ENCODE results near the gene SETD4. TPM values are rescaled to one million over a fixed set of nuclear protein-coding genes. Genes with fewer than 3 reads are reported as not detected.

The SETD4 gene
- total and polyA plus RNA-seq, 2 of the 4 experiments (the other 2 are of a cell fraction) = 9.5 to 11.4 TPM

GRCh38 chr21:36082237-36082664, 21.9 kb upstream of the SETD4 start:
- POLR2A ChIA-PET (ENCODE audit: unreplicated experiment) = interaction anchor here (0.7 kb wide), 1 partner anchor 486 kb away, joined by 11 read pairs; no protein-coding TSS in a partner anchor
- Histone ChIP-seq H2AK5ac (ENCODE audit: low read depth, low read length) (no peak overlapping the region), H3K4me2 (ENCODE audit: low read depth, low read length) (peak overlapping the region; percentile 29; the same call in 1 of the 2 replicates), H3K14ac (replicated peaks; ENCODE audit: low read depth, low read length) (no peak overlapping the region), H2AFZ (replicated peaks; ENCODE audit: low read length, poor library complexity) (no peak overlapping the region), H3K27me3 (ENCODE audit: control insufficient read depth, insufficient read depth, low read length) (peaks cover 18% of the 10 kb centered on the region), H4K91ac (ENCODE audit: insufficient read depth, low read depth, low read length) (no peak overlapping the region), H2AK9ac (replicated peaks; ENCODE audit: low read depth, low read length, poor library complexity) (no peak overlapping the region), H3K79me1 (ENCODE audit: low read depth in 1 of 2, low read length in 2 of 2) (no peaks in the 10 kb centered on the region), H3K9me3 (ENCODE audit: control insufficient read depth, insufficient read depth, low read length) (0 out of 2 replicates have a peak, but pooled peaks cover 1% of the 10 kb centered on the region), H4K20me1 (ENCODE audit: insufficient read depth, low read length) (no peaks in the 10 kb centered on the region), H3K27ac (ENCODE audit: insufficient read depth, low read length) (no peak overlapping the region), H4K8ac (ENCODE audit: low read depth in 2 of 2, low read length in 2 of 2) (no peak overlapping the region), H3K4me3 (ENCODE audit: insufficient read depth, low read depth, low read length) (no peak overlapping the region), H2BK5ac (ENCODE audit: low read depth, low read length, poor library complexity, severe bottlenecking) (no peak overlapping the region), H3K9ac (ENCODE audit: low read depth, low read length) (no peak overlapping the region), H2BK20ac (ENCODE audit: low read depth, low read length) (no peak overlapping the region), H3K23ac (ENCODE audit: low read depth, low read length) (no peak overlapping the region), H2BK120ac (ENCODE audit: low read depth, low read length) (no peak overlapping the region), H2BK15ac (ENCODE audit: low read depth, low read length) (no peak overlapping the region), H3K36me3 (ENCODE audit: control insufficient read depth, insufficient read depth, low read length) (no peaks in the 10 kb centered on the region), H3K56ac (ENCODE audit: extremely low read depth, insufficient read depth, low read length) (no peak overlapping the region), H3K9me1 (ENCODE audit: insufficient read depth, low read length) (peaks cover 3% of the 10 kb centered on the region), H4K5ac (ENCODE audit: low read depth, low read length) (no peak overlapping the region), H3K4me1 (ENCODE audit: control insufficient read depth, insufficient read depth, low read length) (peaks cover 4% of the 10 kb centered on the region), H3K4ac (ENCODE audit: low read depth, low read length) (no peak overlapping the region), H3K18ac (ENCODE audit: low read depth, low read length) (no peak overlapping the region)
- TF ChIP-seq FOS (IDR thresholded peaks at IDR 0.05; ENCODE audit: low read depth, low read length) (0 out of 2 replicates have a peak, but pooled peaks have one; percentile 18), CHD1 (IDR thresholded peaks at IDR 0.05; ENCODE audit: low read depth, low read length) (no peak), SMC3 (IDR thresholded peaks at IDR 0.05; ENCODE audit: low read depth, low read length) (no peak), CEBPB (IDR thresholded peaks at IDR 0.05; ENCODE audit: low read depth, low read length) (no peak), RAD21 (IDR thresholded peaks at IDR 0.05; ENCODE audit: low read length) (no peak), BHLHE40 (IDR thresholded peaks at IDR 0.05; ENCODE audit: low read depth, low read length) (0 out of 2 replicates have a peak, but pooled peaks have one; percentile 33), ELK1 (IDR thresholded peaks at IDR 0.05; ENCODE audit: borderline replicate concordance, low read depth, low read length) (no peak)
- TF ChIP-seq, protein P1, sequence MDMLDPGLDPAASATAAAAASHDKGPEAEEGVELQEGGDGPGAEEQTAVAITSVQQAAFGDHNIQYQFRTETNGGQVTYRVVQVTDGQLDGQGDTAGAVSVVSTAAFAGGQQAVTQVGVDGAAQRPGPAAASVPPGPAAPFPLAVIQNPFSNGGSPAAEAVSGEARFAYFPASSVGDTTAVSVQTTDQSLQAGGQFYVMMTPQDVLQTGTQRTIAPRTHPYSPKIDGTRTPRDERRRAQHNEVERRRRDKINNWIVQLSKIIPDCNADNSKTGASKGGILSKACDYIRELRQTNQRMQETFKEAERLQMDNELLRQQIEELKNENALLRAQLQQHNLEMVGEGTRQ (IDR thresholded peaks at IDR 0.05; ENCODE audit: low read depth, low read length) = no peak
- TF ChIP-seq, protein P2, sequence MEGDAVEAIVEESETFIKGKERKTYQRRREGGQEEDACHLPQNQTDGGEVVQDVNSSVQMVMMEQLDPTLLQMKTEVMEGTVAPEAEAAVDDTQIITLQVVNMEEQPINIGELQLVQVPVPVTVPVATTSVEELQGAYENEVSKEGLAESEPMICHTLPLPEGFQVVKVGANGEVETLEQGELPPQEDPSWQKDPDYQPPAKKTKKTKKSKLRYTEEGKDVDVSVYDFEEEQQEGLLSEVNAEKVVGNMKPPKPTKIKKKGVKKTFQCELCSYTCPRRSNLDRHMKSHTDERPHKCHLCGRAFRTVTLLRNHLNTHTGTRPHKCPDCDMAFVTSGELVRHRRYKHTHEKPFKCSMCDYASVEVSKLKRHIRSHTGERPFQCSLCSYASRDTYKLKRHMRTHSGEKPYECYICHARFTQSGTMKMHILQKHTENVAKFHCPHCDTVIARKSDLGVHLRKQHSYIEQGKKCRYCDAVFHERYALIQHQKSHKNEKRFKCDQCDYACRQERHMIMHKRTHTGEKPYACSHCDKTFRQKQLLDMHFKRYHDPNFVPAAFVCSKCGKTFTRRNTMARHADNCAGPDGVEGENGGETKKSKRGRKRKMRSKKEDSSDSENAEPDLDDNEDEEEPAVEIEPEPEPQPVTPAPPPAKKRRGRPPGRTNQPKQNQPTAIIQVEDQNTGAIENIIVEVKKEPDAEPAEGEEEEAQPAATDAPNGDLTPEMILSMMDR (conservative IDR thresholded peaks at IDR 0.05; ENCODE audit: low read depth, low read length) = no peak
- CTCF ChIA-PET = interaction anchor here (0.6 to 1.2 kb wide), 2 partner anchors 178 to 1034 kb away, joined by 3 to 4 read pairs; no protein-coding TSS in a partner anchor
- no TSS peak for BruUV-seq (replicated peaks)
- in situ Hi-C loops (cut with MboI; ENCODE audit: low sequenced_read_pairs) (no loop called here), intact Hi-C loops (cut with micrococcal nuclease) (no loop called here), dilution Hi-C loops (cut with HindIII; ENCODE audit: low sequenced_read_pairs, unreplicated experiment) (no loop called here)
- peak; percentile 74 for DNase-seq
- peak; percentile 90 for ATAC-seq (ENCODE audit: low read depth)
- WGBS, 2 experiments (ENCODE audit: extremely low coverage in 2 of 2, insufficient read length in 1 of 2) = no CpG with 5 or more reads among the region's 3 CpGs

Data from IMR-90 (cell line).